M059J (cell line): ENCODE results near the gene NUMA1. TPM values are rescaled to one million over a fixed set of nuclear protein-coding genes. Genes with fewer than 3 reads are reported as not detected.

Source experiments
- DNase-seq: peaks from one replicate; pipeline ENCODE4 v3.0.0-alpha.2; 2012; ENCODE audit warnings: low read depth
- total RNA-seq: library from RNA; depleted of rRNA; stranded (reverse); fragments of >200 nt; shearing (Covaris generic); gene quantifications from 2 replicates; pipeline ENCODE4 v1.2.3, GENCODE V29; 2014

Gene NUMA1
- total RNA-seq, 1 experiment from 2014 or later, result 138 TPM

DNA sequence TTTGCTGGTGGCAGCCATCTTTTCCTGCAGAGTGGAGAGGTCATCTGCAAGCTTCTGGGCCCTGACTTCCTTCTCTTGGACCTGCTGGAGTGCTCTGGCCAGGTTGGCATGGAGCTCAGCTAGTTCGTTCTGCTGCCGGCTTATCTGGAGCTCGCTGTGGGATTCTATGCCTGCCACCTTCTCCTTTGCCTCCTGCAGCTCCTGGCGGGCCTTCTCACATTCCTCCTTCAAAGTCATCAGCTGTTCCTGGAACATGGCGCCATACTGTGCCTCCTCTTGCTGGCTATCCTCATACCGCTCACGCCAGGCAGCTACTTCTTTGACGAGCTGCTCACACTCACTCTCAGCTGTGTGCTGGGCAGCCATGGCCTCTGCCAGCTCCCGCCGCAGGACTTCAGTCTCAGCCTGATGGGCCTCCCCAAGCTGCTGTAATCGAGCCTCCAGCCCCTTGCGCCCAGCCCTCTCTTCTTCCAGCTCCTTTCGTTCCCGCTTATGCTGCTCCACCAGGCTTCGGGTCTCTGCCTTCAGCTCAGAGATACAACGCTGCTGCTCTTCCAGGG lies 65.5 kb downstream of the NUMA1 start:
- no peak for DNase-seq

DNA sequence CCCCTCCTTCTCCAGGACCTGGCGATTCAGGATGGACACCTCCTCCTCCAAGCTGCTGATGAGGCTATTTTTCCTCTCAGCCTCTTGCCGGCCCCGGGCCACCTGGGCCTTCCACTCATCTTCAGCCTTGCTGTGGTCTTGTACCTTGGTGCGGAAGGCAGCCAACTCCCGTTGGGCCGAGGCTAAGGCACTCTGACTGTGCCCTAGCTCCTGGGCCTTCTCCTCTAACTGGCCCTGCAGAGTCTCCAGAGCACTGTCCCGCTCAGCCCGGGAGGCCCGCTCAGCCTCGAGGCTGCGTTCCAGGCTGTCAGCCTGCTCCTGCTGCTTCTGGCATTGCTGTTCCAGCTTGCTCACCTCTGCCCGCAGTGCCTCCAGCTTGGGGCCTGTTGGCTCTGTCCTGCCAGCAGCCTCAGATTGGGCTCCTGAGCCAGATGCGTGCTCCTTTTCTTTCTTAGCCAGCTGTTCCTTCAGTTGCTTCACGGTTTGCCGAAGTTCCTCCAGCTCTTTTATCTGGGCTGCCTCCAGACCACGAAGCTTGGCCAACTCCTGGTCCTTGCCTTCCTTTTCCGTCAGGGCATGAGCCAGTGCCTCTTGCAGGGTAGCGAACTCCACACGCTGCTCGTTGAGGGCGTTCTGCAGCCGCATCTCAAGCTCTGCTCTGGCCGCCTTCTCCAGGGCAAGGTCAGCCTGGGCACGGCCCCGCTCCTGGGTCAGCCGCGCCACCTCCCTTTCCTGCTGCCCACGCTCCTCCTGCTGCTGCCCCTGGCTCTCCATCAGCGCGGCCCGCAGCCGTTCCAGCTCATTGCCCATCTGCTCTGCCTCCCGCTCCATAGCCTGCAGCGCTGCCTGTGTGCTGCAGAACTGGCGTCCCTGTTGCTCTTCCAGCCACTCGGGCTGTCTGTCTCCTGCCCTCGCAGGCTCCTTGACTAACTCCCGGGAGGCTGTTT lies 66.3 kb downstream of the NUMA1 start:
- no peak for DNase-seq

DNA sequence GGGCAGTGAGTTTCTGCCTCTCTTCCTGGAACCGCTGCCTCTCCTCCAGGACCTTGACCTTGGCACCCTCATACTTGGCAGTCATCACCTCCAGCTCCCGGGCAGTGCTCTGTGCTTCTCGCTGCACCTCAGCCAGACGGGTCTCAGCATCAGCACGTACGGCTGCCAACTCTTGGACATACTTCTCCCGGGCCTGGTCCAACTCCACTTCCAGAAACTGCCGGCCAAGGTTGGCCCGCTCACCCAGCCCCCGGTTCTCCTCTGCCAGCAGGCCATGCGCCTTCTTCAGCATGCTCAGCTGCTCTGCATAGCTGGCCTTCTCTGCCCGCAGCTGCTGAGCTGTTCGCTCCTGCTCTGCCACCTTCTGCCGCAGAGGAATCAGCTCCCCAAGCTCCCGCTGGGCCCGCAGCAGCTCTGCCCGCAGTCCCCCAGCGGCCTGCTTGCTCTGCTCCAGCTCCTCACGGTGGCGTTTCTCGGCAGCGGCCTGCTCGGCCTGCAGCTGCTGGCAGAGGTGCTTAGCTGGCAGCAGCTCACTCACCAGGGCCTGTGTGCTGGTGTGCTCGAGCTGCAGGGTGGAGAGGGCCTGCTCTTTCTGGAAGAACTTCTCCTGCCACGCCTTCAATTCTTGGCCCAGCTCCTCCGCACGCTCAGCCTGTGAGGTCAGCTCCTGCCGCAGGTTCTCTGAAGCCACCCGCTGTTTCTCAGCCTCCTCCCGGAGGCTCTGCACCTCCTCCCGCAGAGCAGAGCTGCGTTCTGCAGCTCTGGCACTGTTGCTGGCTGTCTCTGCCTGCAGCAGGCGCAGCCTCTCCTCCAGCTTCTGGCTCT lies 67.2 kb downstream of the NUMA1 start:
- DNase-seq, result no peak

DNA sequence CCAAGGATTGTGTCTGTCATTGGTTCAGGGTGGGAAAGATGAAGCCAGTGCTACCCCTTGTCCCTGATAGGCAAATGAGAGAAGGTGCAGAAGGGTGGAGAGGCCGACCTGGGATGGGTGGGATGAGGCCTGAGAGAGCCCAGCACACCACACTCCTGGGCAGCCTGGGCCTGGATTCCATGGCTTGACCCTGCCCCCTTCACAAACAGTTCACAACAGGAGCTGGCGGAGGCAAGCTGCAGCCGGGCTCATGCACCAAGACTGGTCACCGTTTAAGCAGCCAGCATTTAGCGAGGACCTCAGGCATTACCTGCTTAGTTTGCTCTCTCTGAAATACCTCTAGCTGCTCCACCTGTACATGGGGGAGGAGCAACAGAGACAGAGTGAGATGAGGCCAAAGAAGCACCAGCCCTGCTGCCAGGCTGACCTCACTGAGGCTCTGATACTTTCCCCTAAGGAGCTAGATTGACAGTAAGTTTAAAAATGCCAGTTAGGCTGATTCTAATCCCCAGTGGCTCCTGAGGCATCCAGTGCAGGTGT lies 68.2 kb downstream of the NUMA1 start:
- no peak for DNase-seq

DNA sequence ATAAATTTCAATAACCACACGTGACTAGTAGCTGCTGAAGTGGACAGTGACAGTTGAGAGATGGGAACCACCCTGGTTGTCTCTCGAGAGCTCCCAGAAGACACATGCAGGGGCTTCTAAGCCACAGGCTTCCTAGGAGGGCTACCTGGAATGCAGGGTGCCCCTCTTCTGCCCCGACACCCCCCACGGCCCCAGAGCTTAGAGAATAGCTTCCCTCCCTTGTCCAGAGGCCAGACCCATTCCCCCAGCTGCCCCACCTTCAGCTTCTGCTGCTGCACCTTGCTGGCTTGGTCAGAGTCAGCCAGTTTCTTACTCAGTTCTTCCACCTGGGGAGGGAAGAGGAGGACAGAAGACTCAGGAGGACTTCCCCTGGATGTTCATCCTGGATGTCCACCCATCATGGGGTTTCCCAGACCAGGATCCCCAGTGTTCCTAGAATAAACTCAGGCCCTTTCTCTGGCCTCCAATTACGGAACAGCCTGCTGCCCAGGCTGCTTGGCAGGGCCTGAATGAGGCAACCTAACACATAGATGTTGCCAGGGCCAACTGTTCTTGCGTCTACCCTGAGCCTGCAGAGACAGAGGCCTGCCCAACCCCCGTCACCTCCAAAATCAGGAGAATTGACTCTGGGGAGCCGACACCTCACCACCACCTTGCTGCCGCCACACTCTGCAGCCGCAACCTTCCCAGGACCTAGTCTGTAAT lies 69.7 kb downstream of the NUMA1 start:
- no peak for DNase-seq

DNA sequence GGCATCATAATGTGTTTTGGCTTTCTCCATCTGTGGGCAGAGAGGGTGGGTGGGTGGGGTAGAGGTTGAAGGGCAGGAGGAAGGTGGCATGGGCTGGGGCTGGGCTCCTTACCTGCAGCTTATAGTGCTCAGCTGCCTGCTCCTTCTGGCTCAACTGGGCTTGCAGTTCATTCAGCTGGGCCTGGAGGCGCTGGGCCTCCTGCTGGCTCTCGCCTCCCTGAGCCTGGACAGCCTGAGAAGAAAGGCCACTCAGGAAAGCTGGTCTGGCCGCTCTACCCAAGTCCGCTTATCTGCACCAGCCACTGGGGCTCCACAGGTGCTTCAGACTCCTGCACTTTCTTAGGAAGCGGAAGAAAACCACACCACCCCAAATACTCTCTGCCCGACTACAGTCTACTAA lies 71.2 kb downstream of the NUMA1 start:
- no peak for DNase-seq

DNA sequence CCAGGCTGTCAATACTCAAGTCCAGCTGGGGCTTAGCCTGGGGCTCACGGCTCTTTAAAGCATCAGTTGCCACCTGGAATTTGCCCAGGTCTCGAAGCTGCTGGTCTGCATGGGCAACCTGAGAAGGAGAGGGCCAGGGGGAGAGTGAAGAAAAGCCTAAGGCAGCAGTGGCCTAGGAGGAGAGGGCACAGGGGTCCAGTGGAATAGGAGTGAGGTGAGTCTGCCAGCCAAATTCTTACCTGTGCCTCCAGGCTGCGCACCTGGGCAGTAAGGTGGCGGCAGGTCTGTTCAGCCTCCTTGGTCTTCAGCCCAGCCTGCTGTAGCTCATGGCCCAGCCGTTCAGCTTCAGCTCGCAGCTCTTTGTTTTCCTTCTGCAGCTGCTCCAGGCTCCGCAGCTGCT lies 71.6 kb downstream of the NUMA1 start:
- no peak for DNase-seq

DNA sequence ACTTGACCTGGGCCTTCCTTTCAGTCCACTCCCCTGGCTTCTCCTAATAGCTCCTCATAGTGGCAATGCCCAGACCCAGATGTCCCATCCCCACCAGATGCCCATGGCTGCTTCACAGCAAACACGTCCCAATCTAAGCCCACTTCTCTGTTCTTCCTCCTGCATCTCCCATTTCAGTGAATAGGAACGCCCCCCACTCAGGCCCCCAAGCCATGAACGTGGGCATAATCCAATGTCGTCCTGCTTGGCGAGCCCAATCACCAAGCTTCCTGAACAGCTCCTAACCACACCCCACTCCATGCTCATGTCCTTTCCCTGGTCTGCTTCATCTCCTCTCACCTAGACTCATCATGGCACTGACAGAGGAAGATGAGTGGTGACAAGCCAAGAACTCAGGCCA lies 72.8 kb downstream of the NUMA1 start:
- DNase-seq, result no peak

DNA sequence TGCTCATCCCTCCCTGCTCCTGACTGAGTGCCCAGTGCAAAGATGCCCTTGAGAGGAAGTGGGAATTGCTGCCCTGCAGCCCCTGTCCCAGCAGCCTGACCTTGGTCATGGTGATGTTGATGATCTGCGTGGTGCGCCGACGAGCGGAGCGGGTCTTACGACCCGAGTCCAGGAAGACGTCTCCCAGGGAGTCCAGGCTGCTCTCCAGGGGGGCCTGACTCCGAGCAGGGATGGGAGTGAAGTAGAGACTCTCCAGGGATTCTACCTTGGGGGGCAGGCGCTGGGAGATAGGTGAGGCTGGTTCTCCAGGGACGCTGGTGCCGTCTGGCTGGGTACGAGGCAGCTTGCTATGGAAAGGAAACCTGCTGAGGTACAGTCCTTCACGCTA lies 73.3 kb downstream of the NUMA1 start:
- DNase-seq, result no peak

DNA sequence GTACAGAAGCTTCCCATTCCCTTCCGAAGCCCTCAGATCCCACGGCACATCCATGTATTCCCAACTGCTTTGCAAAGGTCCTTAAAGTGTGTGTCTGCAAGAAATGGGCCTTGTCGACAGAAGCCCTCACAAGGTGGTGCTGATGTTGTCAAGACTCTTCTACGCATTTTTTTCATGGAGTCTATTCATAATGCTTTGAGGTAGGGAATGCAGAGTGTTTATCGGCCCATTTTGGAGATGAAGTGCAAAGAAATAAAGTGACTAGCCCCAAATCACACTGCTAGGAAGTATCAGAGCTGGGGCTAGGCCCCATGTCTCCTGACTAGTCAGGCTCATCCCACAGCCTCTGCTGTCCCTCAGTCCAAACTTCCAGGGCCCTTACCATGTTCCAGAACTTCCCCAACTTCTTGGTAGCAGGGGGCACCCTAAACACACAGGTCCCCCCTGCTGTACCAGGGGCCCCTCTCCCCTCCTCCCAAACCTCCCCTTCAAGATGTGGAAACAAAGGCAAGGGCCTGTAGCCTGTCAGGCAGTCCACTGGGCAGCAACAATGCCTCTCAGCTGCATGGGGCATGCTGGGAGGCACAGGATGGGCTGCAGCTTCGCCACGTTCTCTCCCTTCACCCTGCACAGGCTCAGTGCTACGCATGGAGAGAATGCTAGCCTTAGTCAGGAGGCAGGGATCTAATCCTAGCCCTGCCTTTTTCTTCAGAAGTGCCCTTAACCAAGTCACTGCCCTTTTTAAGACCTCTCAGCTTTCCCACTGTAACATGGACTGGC lies 73.8 kb downstream of the NUMA1 start:
- DNase-seq, result no peak

DNA sequence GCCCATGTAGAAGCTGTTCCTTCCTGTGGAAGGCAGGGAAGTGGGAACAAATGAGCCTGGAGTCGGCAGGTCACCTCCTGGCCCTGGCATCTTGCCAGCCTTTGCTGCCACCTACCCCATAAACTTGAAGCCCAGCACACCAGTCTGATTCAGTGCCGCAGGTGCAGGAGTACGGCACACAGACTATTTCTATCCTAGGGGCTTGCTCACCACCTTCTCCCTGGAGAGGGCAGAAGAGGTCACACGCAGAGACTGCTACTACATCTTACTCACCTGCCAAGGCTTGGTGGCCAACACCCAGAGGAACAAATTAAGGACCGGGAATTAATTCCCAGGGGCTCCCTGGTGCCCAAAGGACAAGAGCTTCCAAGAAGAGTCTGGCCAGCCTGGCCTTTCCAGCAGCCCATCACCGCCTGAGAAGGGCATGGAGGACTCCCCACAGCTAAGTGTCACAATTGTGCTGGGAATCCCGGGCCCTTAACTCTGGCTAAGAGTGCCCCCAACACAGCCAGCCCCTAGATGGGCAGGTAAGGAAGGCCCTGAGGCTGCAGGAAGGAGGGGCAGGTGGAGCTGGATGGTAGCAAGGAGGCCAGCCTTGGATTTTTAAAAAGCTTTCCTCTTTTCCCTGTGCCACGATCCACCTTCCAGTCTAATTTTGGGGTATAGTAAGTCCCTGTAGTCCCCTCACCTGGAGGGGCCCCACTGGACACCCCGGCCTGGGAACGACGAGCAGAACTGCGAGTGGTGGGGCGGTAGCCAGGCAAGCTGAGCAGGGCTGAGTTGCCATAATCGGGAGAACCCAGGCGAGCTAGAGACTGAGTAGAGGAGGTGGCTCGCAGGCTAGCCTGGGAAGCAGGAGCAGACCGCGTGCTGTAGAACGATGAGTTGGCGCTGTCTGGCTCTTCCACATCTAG lies 74.7 kb downstream of the NUMA1 start:
- no peak for DNase-seq

DNA sequence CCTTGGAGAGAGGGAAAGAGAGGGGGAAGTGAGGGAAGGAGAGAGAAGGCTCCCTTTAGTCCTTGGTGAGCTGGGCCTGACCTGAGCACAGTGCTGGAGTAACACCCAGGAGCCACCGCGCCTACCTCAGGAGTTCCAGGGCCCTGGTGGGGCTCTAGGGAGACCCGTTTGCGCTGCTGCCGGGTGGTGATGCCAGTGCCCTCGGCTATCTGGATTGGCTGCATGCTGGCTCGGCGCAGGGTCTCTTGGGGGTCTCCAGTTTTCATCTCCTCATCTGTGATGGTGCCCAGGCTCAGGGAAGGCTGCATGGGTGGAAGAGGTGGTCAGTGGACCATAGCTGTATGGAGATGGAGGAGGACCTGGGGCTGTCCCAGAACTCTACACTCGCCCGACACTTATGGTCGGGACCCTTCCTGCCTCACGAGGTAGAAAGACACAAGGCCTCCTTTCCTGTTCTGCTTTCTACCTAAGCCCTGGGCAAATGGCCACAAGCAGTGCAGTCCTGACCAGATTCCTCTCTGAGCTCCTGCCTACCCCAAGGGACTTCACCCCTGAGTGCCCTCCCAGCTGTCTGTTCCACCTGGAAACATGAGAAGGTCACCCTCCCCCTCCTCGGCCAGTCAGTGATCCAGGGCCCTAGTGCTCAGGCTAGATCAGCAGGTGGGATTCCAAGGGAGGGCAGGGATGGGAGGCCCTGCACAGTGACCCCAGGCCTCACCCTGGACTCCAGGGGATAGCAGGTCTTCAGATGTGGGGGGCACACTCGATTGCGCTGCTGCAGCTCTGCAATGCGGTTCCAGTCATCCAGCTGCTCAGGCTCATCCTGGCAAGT lies 75.6 kb downstream of the NUMA1 start:
- no peak for DNase-seq

DNA sequence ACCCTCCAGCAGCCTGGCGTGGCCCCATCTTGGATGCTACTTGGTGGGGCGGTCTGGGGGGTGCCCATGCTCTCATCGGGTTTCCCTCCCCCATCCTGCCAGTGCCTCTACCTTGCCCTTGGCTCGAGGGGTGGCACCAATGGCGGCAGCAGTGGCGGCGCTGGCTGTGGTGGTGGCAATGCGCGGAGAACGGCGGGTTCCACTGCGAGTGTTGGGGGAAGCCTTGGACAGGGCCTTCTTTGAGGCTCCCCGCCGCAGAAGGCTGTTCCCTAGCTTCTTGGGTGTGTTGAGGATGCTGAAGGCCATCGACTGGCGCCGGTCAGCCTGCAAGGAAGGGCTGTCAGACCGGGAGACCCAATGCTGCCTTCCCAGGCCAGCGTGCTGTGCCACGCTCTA lies 76.6 kb downstream of the NUMA1 start:
- no peak for DNase-seq

DNA sequence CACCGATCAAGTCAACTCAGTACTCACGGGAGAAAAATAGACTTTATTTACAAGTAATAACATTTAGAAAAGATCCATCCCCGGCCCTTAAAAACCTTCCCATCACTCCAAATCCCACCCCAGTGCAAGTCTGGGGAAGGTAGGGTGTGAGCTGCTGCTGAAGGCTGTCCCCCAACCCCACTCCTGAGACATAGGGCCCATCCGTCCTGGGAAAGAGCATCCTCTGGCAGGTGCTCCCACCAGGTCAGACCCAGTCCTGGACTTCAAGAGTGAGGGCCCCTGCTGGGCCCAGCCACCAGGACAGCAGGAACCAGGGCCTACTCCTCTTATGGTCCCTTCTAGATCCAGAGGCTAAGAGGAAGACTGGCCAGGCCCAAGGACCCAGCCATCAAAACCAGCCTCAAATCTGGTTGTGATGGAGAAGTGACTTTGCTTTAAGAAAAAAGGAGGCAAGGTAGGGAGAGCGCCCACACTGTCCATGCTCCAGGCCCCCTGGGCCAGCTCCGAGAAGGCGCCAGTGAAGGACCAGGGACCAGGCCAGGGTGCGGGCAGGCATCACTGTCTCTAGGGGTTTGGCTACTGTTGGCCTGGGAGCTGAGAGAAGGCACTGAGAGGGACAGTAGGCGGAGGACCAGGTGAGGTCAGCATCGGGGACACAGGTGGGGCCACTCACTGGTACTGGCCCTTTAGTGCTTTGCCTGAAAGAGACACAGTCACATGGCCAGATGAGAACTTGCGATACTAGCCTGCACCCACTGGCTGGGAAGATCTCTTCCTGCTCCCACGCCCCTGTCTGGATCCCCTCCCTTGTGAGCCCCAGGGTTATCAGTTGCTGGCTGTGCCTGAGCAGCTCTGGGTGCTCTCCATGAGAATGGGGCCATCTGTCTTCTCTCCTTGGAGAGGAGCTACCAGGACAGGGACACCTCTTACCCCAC lies 77.2 kb downstream of the NUMA1 start:
- no peak for DNase-seq

DNA sequence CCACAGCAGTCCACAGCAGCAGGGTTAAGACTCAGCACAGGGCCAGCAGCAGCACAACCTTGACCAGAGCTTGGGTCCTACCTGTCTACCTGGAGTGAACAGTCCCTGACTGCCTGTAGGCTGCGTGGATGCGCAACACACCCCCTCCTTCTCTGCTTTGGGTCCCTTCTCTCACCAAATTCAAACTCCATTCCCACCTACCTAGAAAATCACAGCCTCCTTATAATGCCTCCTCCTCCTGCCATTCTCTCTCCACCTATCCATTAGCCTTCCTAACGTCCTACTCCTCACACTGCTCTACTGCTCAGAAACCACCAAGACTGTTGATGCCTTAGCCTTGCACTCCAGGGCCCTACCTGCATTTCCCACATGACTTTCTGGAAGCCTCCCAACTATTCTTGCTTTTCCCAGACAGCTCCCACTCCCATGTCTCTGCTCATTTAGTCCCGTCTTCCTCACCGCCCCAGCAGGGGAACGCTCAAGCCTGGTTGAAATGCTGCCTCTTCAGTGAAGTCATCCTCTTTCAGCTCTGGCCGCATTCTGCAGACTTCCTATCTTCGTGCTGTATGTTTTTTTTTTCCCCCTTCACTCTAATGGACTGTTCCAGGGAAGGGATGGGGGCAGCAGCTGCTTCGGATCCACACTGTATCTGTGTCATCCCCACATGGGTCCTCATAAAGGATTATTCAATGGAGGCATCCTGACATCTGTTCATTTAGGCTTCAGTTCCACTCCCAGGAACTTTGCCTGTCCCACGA lies 78.3 kb downstream of the NUMA1 start:
- no peak for DNase-seq

DNA sequence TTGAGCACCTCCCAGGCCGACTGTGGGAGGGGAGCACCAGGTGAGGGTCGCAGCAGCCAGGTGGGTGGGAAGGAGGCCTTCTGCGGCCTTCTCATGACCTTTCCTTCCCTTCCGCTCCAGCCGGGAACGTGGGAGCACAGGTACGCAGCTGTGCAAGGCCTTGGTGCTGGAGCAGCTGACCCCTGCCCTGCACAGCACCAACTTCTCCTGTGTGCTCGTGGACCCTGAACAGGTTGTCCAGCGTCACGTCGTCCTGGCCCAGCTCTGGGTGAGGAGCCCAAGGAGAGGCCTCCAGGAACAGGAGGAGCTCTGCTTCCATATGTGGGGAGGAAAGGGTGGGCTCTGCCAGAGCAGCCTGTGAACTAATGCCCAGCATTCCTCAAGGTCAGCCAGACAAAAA lies 79.1 kb downstream of the NUMA1 start:
- no peak for DNase-seq
